Activated naive CD4-positive, alpha-beta T cell treated with anti-CD3 and anti-CD28 coated beads, Interleukin-2, amount 50 U/mL, for 24 hours (primary cell): ENCODE measurements around the gene SLC22A3.

Source experiments
- H3K27ac Mint-ChIP-seq: one replicate; pipeline ENCODE4 v1.8.0; 2021; ENCODE audit warnings: mild to moderate bottlenecking, mixed read lengths
- H3K27me3 Mint-ChIP-seq: one replicate; pipeline ENCODE4 v1.8.0; 2021; ENCODE audit warnings: mixed read lengths
- H3K36me3 Mint-ChIP-seq: one replicate; pipeline ENCODE4 v1.8.0; 2021; ENCODE audit warnings: mixed read lengths
- H3K4me1 Mint-ChIP-seq: one replicate; pipeline ENCODE4 v1.8.0; 2021; ENCODE audit warnings: mixed read lengths
- H3K4me3 Mint-ChIP-seq: one replicate; pipeline ENCODE4 v1.8.0; 2021; ENCODE audit warnings: mild to moderate bottlenecking, mixed read lengths
- H3K9me3 Mint-ChIP-seq: one replicate; pipeline ENCODE4 v1.8.0; 2021; ENCODE audit warnings: mixed read lengths

SLC22A3 gene

DNA sequence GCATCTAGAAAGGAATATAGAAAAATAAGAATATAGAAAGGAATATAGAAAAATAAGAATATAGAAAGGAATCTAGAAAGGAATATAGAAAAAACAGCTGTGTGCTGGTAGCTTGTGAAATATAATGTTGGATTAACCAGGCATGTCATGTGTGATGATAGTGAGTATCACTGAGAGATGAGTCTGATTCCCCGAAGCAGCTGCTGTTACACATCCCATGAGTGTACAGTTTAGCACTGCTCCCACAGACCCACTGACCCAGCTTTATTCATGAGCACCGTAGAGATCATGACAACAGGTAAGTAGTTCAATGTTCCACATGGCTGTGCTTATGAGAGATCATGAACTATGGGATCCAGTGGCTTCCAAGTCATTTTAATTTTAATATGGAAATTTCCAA, 64.8 kb downstream of the SLC22A3 start:
- H3K4me1 Mint-ChIP-seq: no peaks in the 10 kb centered on the region
- H3K36me3 Mint-ChIP-seq: no peaks in the 10 kb centered on the region
- no peak overlapping the region for H3K4me3 Mint-ChIP-seq
- no peaks in the 10 kb centered on the region for H3K9me3 Mint-ChIP-seq
- H3K27me3 Mint-ChIP-seq: peaks cover 9% of the 10 kb centered on the region
- no peak overlapping the region for H3K27ac Mint-ChIP-seq

DNA sequence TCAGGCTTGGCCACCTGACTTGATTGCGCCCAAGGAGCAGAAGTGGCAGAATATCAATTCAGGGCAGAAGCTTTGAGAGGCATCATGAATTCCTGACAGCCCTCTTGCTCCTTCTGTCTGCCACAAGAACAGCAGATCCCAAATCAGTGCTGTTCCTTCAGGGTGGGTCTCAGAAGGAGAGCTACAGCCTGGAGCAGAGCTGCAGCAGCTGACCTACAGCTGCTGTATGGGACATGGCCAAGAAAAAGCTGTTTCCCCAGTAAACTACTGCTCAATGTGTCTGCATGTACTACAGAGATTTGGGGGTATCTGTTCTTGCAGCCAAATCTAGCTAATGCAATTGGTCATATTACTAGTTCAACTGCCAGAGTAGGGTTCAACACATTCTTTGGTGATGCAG, 69.0 kb downstream of the SLC22A3 start:
- Mint-ChIP-seq H3K4me1 (no peaks in the 10 kb centered on the region), H3K27ac (no peak overlapping the region), H3K27me3 (peaks cover 13% of the 10 kb centered on the region), H3K36me3 (no peaks in the 10 kb centered on the region), H3K9me3 (no peaks in the 10 kb centered on the region), H3K4me3 (no peak overlapping the region)

DNA sequence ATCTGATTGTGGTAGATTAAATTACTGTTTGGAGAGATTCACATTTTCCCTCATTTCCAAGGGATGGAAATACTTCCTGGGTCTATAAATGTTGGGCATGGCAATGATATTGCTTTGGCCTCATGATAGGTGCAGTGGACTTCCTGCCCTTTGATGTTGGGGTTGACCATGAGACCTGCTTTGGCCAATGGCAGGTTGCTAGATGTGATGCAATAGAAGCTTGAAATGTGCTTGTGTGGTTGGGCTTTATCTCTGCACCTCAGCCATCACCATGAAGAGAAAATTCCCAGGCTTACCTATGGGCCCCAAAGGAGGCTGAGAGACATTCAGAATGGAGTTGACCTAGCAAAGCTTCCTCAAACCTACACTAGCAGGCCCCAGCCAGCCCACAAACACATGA, 69.4 kb downstream of the SLC22A3 start:
- peaks cover 17% of the 10 kb centered on the region for H3K27me3 Mint-ChIP-seq
- H3K4me1 Mint-ChIP-seq: no peaks in the 10 kb centered on the region
- no peak overlapping the region for H3K4me3 Mint-ChIP-seq
- no peaks in the 10 kb centered on the region for H3K9me3 Mint-ChIP-seq
- H3K27ac Mint-ChIP-seq: no peak overlapping the region
- peaks cover 2% of the 10 kb centered on the region for H3K36me3 Mint-ChIP-seq

DNA sequence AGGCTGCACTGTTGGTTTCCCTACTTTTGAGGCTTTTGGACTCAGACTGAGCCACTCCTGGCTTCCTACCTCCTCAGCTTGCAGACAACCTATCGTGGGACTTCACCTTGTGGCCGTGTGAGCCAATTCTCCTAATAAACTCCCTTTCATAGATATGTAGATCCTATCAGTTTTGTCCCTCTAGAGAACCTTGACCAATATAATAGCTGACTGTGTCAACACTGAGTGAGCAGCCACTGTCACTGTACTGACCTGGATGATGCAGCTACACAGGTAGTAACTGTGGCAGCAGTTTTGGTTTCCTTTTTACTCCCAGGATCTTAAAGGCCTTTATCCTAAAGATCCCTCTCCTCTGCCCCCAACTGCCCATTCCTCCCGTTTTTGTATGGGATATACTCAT, 70.2 kb downstream of the SLC22A3 start:
- H3K9me3 Mint-ChIP-seq: no peaks in the 10 kb centered on the region

DNA sequence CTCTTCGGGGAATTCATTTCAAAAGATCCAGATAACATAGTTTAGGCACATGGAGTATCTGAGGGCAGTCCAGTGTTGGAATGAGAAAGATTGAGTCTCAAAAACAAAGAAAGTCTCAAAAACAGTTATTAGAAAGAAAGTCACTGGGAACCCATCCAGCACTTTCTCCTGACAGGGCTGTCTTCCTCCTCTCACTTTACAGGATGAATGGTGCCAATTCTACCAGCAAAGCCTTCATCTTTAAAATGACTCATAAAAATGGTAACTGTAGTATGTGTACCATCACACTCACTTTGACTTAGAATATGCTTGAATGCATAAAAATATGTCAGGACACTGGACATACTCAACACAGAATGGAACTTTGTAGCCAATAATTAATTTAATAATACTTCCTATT, 71.3 kb downstream of the SLC22A3 start:
- Mint-ChIP-seq H3K27ac (no peak overlapping the region), H3K27me3 (peaks cover 13% of the 10 kb centered on the region), H3K4me3 (no peak overlapping the region), H3K9me3 (no peaks in the 10 kb centered on the region), H3K4me1 (no peaks in the 10 kb centered on the region), H3K36me3 (peaks cover 2% of the 10 kb centered on the region)

More for the DNA sequence above, 70.2 kb downstream of the SLC22A3 start:
- Mint-ChIP-seq H3K4me1 (no peaks in the 10 kb centered on the region), H3K36me3 (peaks cover 2% of the 10 kb centered on the region), H3K27ac (no peak overlapping the region), H3K27me3 (peaks cover 15% of the 10 kb centered on the region), H3K4me3 (no peak overlapping the region)

DNA sequence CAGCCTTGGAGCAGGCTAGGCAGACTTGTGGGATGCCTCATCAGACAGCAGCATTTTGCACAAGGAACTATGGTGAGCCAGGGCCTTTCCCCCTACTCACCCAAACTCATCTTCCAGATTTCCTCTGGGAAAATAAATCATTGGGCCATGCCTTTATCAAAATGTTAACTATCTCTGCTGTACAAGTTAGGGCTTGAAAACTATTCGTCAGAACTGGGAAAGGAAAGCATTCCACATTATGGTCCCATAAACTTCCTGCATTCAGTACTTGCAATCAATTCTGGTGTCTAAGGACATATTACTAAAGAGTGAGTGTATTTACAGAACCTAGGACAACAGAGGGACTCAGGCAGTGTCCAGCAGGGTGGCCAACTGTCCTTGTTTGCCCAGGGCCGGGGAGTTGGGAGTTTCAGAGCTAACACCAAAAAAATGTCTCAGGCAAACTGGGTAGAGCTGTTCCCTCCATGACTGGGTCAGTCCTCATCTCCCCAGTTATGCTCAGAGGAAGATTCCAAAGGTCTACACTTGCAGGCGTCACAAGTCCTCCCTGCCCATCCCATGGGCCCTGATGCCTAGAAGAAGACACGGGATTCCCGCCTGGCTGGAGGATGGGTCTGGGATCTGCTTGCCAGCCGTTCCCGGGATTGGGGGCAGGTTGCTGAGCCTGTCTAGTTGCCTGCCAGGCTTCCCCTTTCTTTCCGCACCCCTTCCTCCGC, 72.2 kb downstream of the SLC22A3 start:
- H3K4me3 Mint-ChIP-seq: no peak overlapping the region
- no peak overlapping the region for H3K27ac Mint-ChIP-seq
- H3K27me3 Mint-ChIP-seq: peaks cover 16% of the 10 kb centered on the region
- H3K36me3 Mint-ChIP-seq: peaks cover 2% of the 10 kb centered on the region
- H3K9me3 Mint-ChIP-seq: no peaks in the 10 kb centered on the region
- H3K4me1 Mint-ChIP-seq: no peaks in the 10 kb centered on the region

DNA sequence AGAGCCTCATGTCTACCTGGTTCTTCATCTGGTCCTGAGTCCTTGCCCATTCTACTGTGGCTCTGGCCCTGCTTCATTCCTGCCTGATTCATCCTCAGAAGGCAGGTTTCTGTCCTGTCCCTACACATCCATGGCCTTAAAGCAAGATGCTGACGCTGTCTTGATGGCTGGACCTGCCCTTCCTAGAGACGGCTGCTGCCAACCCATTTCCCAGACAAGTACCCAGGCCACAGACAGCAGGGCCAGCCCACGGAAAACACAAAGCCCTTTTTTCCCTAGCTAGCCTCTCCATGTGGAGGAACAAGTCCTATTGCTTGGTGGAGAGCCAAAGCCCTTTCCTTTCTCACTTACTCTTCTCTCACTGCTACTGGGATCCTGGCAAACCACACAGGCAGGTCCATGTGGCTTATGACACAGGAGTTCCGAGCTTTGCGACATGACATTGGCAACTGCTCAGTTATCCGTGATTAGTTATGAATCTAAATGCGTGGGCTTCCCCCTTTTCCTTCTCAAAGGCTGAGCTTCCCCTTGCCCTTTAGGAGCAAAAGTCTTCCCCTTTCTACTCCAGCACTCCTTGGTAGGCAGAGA, 72.9 kb downstream of the SLC22A3 start:
- H3K4me3 Mint-ChIP-seq: no peak overlapping the region
- peaks cover 14% of the 10 kb centered on the region for H3K27me3 Mint-ChIP-seq
- no peaks in the 10 kb centered on the region for H3K9me3 Mint-ChIP-seq
- peaks cover under 1% of the 10 kb centered on the region for H3K4me1 Mint-ChIP-seq
- peaks cover 2% of the 10 kb centered on the region for H3K36me3 Mint-ChIP-seq
- no peak overlapping the region for H3K27ac Mint-ChIP-seq

DNA sequence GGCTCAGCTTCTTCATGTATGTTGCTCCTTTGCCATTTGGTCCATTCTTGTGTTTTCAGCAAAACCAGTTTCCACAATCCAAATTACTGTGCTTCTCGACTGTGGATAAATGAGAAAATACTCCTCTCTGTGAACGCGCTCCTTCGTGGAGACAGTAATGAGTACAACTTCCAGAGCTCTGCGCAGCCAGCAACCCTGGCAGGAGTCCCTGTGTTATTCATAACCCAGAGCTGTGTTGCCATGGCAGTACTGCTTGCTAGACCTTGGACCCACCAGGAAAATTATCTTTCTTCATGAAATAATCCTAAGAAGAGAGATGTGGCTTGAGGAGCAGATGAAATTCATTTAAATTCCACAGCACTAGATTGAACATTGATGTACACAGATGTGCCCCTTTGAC, 73.7 kb downstream of the SLC22A3 start:
- H3K4me3 Mint-ChIP-seq: no peak overlapping the region
- no peak overlapping the region for H3K27ac Mint-ChIP-seq
- H3K27me3 Mint-ChIP-seq: peaks cover 14% of the 10 kb centered on the region
- peaks cover 9% of the 10 kb centered on the region for H3K4me1 Mint-ChIP-seq
- no peaks in the 10 kb centered on the region for H3K9me3 Mint-ChIP-seq
- peaks cover 2% of the 10 kb centered on the region for H3K36me3 Mint-ChIP-seq

DNA sequence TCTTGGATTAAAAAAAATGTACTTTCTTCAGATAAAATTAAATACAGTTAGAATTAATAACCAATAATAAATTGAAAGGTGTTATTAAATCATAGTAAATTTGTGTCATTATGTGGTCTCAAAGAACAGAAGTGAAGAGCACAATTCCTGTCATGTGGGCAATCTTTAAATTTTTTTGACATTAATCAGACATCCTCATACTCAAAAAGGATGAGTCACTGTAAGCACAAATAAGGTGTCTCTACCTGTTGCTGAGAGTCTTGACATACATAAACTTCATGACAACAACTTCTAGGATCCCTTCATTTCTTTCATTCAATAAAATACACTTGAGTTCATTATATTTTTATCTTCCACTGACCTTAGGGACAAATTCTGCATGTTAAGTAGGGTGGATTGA, 76.1 kb downstream of the SLC22A3 start:
- H3K27ac Mint-ChIP-seq: no peak overlapping the region
- peaks cover 10% of the 10 kb centered on the region for H3K4me1 Mint-ChIP-seq
- no peaks in the 10 kb centered on the region for H3K9me3 Mint-ChIP-seq
- H3K36me3 Mint-ChIP-seq: peaks cover 2% of the 10 kb centered on the region
- H3K4me3 Mint-ChIP-seq: no peak overlapping the region
- H3K27me3 Mint-ChIP-seq: peaks cover 17% of the 10 kb centered on the region

DNA sequence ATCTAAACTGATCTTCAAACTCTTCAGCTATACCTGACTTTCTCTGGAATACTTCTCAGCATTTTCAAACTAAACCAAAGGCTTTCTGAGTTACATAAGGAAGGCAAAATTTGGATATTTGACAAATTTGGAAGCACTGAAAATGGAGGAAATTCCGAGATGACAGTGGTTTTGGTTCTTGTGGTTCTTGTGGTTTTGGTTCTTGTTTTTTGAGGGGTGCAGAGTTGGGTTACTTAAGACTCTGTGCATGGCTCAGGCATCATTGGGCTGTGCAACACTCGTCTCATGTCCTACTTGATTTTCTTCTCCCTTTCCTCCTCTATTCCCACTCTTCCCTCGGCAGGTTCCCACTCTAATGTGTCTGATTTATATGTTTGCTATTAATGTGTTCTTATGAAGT, 78.0 kb downstream of the SLC22A3 start:
- H3K9me3 Mint-ChIP-seq: no peaks in the 10 kb centered on the region
- H3K27me3 Mint-ChIP-seq: peaks cover 23% of the 10 kb centered on the region
- peaks cover 10% of the 10 kb centered on the region for H3K4me1 Mint-ChIP-seq
- H3K27ac Mint-ChIP-seq: no peak overlapping the region
- H3K36me3 Mint-ChIP-seq: peaks cover 2% of the 10 kb centered on the region
- no peak overlapping the region for H3K4me3 Mint-ChIP-seq

DNA sequence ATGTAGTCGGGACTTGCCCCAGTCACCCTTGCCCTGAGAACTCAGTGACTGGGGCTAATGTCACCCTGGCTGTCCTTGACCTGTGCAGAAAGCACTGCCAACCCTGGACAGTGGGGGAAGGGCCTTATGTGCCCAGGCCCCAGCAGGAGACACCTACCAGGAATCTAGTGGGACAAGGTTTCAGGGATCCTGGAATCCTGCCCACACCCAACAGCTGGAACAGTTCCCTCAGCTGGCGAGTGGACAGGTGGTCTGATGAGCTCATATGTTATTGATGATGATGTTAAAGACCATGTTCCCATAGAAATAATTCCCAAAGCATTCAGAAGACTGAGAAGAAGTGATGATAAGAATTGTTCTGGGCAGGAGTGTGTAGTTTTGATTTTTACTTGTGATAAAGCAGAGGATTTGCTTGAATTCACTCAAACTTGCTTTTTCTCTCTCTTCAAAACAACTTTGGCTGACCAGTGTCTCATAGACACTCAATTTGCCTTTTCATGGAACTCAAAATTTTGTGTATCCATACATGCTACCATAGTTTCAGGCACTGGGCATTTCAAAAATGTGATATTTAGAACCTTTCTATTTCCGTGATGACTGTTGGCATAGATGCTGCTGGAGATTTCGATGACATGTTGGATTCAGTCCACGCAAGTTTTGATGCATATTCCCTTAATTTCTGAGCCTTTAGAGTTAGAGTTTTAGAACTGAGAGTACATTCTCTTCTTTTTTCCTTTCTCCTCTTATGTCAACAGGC, 79.3 kb downstream of the SLC22A3 start:
- H3K36me3 Mint-ChIP-seq: no peaks in the 10 kb centered on the region
- no peaks in the 10 kb centered on the region for H3K9me3 Mint-ChIP-seq
- peaks cover 17% of the 10 kb centered on the region for H3K27me3 Mint-ChIP-seq
- peaks cover 10% of the 10 kb centered on the region for H3K4me1 Mint-ChIP-seq
- no peak overlapping the region for H3K4me3 Mint-ChIP-seq
- no peak overlapping the region for H3K27ac Mint-ChIP-seq

DNA sequence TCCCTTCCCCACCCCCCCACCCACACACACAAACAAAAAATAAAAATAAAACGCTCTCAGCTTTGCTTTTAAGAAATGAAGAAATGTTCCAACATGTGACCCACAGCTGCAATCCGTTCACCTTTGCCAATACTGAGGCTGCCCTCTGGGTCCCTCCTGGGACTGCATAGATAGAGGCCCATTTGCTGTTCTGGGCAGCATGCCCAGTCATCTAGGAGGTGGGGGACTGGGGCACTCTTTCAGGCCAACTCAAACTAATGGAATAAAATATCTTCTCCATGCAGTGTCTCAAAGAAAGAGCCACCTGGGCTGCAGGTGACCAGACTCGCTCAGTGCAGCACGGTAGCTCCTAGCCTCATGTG, 79.9 kb downstream of the SLC22A3 start:
- Mint-ChIP-seq H3K27ac (no peak overlapping the region), H3K4me1 (peaks cover 10% of the 10 kb centered on the region), H3K4me3 (no peak overlapping the region), H3K27me3 (peaks cover 17% of the 10 kb centered on the region), H3K9me3 (no peaks in the 10 kb centered on the region), H3K36me3 (no peaks in the 10 kb centered on the region)

DNA sequence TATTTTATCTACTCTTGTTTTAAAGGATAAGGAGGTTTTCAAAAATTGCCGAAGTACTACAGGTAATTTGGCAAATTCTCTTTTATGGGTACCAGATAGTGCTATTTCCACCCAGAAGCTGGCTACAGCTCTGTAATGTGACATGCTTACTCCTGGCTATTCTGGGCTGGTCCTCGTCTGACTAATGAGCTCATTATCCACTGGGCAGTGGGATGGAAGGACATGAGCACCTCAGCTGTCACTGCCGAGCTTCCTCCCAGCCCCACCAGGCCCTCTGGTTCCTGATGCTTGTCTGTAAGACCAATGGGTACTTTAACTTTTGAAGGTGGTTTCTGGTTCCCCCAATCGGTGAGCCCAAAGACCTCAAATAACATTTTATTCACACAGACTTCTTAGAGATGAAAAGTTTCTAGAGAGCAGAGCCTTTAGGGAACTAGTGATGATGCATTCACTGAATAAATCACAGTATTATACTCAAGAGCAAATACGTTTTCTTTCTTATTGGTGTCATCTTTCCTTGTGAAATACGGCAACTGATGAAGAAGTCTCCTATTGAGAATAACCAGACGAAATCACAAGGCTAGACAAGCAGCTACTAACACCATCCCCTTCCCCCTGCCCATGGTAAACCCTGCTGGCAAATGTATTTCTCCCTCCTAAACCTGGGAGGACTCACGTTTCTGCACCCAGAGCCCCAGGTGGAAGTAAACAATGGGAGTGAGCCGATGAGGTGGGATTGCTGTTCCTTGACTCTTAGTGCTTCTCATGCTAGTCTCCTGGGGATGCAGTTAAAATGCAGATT, 80.8 kb downstream of the SLC22A3 start:
- Mint-ChIP-seq H3K4me3 (no peak overlapping the region), H3K27me3 (peaks cover 15% of the 10 kb centered on the region), H3K36me3 (no peaks in the 10 kb centered on the region), H3K27ac (no peak overlapping the region), H3K4me1 (peaks cover 10% of the 10 kb centered on the region), H3K9me3 (no peaks in the 10 kb centered on the region)

DNA sequence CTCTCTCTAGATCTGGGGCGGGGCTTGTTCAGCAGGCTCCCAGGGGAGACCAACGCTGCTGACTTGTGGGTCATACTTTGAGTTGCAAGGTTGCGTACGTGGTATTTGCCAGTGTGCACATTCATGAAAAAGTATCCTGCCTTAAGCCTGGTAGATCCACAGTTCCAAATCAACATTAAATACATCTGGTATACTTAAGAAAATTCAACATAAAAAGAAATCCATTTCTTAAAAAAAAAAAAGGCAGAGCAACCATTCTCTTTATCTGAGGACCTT, 81.4 kb downstream of the SLC22A3 start:
- no peaks in the 10 kb centered on the region for H3K9me3 Mint-ChIP-seq
- H3K4me3 Mint-ChIP-seq: no peak overlapping the region
- H3K4me1 Mint-ChIP-seq: peaks cover 10% of the 10 kb centered on the region
- H3K27me3 Mint-ChIP-seq: peaks cover 14% of the 10 kb centered on the region
- no peak overlapping the region for H3K27ac Mint-ChIP-seq
- no peaks in the 10 kb centered on the region for H3K36me3 Mint-ChIP-seq

DNA sequence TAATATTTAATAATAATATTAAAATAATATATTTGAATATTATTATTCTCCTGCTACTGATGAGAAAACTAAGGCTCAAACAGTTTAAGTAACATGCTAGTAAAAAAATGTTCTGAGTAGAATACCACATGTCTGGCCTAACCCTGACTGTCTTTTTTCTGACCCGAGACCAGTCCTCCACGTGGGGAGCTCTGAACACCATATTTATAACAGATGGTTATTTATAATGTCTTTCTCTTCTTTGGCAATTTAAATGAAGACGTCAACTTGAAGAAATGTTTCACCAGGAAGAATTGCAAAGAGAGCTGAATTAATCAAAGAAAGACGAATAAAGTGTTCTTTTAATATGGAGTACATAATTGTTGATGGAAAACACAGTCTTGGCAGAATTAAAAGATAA, 82.0 kb downstream of the SLC22A3 start:
- no peaks in the 10 kb centered on the region for H3K9me3 Mint-ChIP-seq
- H3K36me3 Mint-ChIP-seq: no peaks in the 10 kb centered on the region
- peaks cover 10% of the 10 kb centered on the region for H3K4me1 Mint-ChIP-seq
- H3K27ac Mint-ChIP-seq: no peak overlapping the region
- H3K27me3 Mint-ChIP-seq: peaks cover 12% of the 10 kb centered on the region
- no peak overlapping the region for H3K4me3 Mint-ChIP-seq

DNA sequence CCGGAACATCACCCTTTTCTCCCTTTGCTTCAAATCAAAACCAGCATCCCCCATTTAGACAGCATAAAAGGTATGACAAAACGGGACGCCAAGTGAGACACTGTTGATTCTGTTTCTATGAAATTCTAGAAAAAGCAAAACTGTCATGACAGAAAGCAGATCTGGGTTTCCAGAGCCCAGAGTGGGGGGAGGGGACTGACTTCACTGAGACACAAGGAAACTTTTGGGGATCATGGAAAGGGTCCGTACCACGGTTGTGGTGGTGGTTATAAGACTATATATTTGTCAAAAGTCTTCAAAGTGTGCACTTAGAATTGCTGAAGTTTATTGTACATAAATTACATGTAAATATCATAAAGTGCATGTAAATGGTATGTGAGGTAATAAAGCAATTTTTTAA, 82.6 kb downstream of the SLC22A3 start:
- Mint-ChIP-seq H3K9me3 (no peaks in the 10 kb centered on the region), H3K27ac (no peak overlapping the region), H3K27me3 (peaks cover 15% of the 10 kb centered on the region), H3K4me1 (peaks cover 15% of the 10 kb centered on the region), H3K36me3 (no peaks in the 10 kb centered on the region), H3K4me3 (no peak overlapping the region)
